DMS53 treated with DMSO at 0.1 percent for 48 hours (cell line): ENCODE measurements around the gene RBM20.

ENCODE experiments used
- DNase-seq: peaks from one replicate; lab custom pipeline; 2025; ENCODE audit not compliant: unreplicated experiment; lab: John Stamatoyannopoulos, UW

RBM20 gene

DNA sequence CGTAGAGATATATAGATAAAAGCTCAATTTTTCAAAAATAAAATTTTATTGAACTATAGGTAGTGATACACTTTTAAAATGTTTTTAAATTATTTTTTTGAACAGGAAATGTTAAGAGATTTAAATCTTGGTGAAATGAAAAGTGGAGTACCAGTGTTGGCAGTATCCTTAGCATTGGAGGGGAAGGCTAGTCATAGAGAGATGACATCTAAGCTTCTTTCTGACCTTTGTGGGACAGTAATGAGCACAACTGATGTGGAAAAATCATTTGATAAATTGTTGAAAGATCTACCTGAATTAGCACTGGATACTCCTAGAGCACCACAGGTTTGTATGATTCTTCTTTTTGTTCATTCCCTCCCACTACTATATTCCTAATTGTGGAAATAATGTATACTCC, 243.4 kb downstream of the RBM20 start:
- DNase-seq: no peak
